SK-N-DZ (cell line): ENCODE results near the gene BLCAP. TPM values are rescaled to one million over a fixed set of nuclear protein-coding genes. Genes with fewer than 3 reads are reported as not detected.
"Not testable (repeated sequence)": the region's sequence is repeated elsewhere in the genome, so short reads cannot be mapped to it uniquely, and the experiment has no call there.

Experiments used
- DNase-seq: peaks from one replicate; pipeline ENCODE4 v3.0.0-alpha.2; 2015; ENCODE audit warnings: low spot score
- polyA plus RNA-seq, 2 experiments: library from polyadenylated mRNA; depleted of rRNA; stranded (reverse); fragments of >200 nt; gene quantifications; 2 replicates each; pipeline ENCODE4 v1.2.3, GENCODE V29; 2014

Gene BLCAP
- 48.9 and 49.5 TPM in 2 replicates for polyA plus RNA-seq (2014; cell fraction: cytosol; rRNA removed)
- polyA plus RNA-seq (2014; cell fraction: nucleus; rRNA removed) = 42.7 and 45.9 TPM in 2 replicates

DNA sequence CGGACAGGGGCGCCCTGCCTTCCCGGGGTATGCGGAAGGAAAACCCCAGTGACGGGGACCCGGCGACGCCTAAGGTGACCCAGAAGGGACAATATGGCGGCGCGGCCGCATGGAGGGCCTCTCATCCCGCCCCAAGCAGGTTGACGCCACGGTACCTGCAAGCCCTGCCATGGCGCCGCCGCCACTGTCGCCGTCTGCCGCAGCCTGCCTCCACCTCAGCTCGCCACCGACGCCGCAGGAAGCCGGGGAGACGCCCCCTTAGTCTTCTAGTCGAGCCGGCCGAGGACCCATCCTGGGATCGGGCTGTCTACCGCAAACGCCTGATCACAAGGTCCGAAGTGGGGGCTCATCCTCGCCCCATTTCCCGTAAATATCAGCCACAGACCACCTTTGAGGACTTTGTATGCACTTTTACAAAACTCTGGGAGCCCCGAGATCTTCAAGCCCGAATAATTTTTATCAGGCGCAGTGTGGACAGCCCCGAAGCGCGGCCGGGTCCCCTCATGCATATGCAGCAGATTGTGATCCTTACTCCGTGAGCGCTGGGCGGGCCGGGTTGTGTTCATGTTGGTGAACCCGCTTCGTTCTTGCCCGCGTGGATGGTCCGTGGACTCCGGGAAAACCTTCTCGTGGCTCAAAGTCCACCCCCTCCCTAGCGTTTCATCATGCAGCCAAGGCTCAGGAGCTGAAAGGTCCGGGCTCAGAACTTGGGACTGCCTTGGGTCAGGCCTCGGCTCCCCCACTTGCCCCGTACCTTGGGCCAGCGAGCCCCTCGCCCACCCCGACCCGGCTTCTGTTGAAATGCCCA, at the start of gene BLCAP:
Gene BLCAP (minus strand): TSS at position 239 of the 808 bp plus-strand sequence. CDS start 8,702 bp downstream, outside the sequence.
- DNase-seq = peak; percentile 96

GRCh38 chr20:37577436-37577835, 49.8 kb upstream of the BLCAP start:
- DNase-seq = not testable (repeated sequence)

GRCh38 chr20:37576911-37577310, 49.2 kb upstream of the BLCAP start:
- DNase-seq = no peak

GRCh38 chr20:37575884-37576283, 48.2 kb upstream of the BLCAP start:
- no peak for DNase-seq

DNA sequence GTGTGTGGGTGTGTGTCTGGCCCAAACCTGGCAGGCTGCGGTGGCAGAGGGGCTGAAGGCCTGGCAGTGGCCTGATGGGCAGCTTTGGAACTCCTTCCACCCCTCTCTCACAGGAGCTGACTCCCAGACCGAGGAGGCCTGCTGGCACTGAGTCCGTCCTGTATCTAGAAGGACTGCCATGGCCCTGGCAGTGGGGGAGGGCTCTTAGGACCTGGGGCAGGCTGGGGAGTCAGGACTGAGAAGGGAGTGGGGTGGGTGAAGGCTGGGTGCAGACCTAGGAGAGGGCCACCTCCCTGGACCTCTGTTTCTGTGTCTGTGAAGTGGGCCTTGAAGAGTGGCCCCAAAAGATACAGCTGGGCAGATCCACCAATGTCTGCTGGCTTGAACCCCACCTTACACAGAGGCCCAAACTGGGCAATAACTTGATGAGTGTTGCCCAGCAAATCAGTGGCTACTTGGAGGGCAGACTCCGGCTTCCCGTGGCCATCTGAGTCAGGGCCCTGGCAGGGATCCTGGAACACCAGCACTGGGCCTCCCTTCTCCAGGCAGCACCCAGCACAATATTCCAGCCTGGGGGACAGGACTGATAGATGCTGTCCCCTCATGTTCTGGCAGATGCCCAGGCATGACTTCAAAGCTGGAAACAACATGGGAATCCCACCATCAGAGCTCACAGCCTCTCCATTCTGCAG, 46.7 kb upstream of the BLCAP start:
- no peak for DNase-seq

DNA sequence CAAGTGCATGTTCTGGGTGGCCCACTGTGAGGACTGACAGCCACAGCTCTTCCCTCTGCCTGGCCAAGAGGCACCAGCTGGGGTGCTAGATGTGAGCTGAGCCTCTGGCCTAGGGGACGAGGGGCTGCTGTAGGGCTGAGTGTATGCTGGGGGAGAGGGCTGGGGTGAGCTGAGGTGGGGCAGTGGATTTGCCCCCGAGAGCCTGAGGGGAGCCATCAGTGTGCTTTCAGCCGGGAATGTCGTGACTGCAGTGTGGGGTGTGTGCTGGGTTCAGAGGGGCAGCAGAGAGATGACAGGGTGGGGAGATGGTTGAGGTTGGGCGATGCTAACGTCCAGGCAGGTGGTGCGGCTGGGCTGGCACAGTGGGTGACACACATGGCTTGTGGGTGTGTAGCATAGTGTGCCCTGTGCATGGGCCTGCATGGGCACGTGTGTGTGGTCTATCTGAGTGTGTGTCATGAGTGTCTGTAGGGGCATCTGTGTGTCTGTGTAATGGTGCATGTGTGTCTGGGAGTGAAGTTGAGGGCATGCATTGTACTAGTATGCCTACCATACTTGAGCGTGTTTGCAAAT, 46.0 kb upstream of the BLCAP start:
- no peak for DNase-seq

DNA sequence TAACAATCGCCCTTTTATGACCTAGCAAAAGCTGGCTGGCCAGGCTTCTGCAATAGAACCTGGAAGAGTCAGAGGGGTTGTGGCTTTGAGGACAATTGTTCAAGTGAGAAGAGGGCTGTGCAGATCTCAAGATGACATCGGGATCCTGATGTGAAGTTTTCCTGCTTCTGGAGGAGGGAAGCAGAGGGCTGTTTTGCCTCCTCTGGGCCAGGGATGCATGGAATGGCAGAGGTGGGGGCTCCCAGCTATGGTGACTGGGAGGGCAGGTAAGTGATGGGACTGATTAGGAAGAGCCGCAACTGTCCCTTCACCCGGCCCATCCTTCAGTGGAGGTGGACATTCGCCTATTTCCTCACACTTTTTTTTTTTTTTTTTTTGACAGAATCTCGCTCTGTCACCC, 43.4 kb upstream of the BLCAP start:
- no peak for DNase-seq

DNA sequence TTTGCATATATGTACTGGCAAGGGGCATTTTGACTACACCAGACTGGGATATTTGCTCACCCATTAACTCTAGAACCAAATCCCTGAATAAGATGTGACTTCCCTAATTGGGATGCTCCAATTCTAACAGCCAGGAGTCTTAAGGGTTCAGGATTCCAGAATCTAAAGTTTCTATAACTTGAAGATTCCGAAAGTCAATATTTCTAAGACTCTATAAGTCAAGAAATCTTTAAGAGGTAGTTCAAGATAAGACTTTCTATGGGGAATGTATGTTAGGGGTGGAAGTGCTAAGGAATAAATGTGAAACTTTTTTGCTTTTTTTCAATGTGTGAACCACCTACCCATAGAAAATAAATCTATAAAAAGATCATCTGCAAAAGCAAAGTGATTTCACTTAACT, 42.7 kb upstream of the BLCAP start:
- DNase-seq = no peak

DNA sequence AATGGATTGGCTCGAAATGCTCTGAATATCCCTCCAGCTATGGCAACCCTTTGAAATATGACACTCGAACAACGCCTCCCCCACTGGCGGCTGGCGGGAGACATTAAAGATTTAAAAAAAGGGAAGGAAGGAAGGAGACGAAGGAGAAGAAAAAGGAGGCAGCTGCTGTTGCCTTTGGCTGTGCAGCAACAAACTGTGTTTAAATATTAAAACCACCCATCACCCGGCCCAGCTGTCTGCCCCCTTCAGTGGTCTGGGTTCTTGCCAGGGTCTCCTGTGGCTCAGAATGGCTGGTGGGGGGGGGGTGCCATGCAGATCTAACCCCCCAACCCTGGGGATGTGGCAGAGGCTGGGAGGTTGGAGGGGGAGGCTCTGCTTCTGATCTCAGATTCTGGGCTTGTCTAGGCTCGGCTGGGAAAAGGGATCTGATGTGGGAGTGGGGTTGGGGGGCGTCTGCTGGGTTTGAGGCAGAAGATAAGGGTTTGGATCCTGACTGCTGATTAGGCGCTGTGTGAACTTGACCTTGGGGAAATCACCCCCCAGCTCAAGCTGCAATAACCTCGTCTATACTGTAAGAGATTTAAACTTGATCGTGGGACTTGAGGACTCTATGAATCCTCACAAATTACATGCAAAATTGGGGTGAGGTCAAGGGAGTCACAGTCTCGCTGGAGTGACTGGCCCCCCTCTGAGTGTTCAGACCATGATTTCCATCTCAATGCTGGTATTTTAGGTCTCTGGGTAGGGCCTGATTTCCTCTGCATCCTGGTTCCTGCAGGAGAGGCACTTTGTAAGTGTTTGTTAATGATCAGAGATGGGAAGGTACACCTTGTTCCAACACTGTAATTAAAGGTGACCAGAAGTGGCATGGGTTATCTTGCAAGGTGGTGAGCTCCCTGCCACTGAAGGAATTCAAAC, 40.3 kb upstream of the BLCAP start:
- DNase-seq = peak; percentile 53

GRCh38 chr20:37567331-37567665, 39.6 kb upstream of the BLCAP start:
- DNase-seq = no peak

DNA sequence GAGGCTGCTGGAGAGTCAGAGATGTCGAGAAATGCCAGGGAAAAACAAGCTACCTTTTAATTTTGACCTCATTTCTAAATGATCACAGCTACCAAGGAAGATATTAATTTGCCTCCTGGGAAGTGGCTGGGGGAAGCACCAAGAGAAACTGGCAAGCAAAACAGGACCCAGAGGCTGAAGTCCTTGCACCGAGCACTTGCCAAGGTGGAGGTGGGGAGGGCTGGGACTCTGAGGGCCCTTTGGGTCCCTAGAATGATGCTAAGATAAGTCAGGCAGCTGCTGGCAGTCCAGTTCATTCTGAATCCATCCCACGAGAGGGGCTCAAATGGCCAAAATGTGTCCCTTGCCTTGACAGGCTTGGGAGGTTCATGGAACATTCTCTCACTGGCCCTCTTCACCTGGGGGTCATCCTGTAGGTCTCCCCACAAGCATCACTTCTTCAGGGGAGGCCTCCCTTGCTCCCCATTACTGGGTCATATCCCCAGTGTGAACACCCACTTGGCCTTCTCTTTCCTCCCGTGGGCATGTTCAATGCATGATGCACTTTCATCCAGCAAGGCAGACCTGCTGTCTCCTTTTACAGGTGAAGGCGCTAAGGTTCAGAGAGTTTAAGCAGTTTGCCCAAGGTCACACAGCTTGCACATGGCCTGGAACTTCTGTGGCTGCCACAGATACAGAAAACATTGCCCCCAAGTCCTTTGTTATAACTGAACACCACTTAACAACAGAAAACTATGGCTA, 39.1 kb upstream of the BLCAP start:
- no peak for DNase-seq

DNA sequence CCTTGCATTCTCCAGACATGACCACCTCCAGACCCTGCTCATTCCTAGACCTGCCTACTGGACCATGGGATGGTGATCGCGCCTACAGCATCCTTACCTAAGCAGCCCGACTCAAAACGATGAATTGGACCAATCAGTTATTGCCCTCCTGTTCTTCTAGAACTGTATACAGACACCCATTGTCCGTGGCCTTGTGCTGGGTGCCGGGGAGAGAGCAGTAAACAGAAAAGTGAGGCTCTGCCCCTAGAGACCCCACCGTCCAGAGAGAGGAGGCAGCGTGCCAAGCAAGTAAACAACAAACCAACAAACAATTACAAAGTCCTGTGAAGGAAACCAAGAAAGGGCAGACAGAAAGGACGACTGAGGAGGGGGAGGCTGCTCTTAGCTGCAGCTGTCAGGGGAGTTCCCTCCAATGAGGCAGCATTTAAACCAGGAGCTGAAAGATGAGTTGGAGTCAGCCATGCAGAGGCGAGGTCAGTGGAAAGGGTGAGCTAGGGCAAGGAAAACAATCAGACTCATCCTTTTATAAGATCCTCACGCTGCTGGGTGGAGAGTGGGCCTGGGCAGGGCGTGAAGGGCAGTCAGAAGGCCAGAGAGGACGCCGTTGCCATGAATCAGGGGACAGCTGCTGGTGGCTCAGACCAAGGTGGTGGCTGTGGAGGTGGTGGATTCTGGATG, 37.6 kb upstream of the BLCAP start:
- DNase-seq = peak; percentile 79

- DNase-seq = peak; percentile 80
Observed at GRCh38 chr20:37564388-37565133, 36.9 kb upstream of the BLCAP start.

DNA sequence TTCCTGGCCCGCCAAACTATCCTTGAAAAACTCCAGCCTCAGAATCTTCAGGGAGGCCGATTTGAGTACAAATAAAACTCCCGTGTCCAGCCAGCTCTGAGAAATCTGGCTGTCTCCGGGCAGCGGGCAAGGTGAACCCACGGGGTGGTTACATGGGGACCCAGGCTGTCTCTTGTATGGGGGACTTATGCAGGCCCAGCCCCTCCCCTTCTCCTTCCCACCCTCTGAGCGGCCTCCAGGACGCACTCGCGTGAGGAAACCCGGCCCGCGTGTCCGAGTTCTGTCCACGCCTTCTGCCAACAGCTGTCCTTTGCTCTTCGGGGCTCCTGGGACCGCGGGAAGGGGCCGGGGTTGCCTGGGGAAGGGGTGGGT, 36.3 kb upstream of the BLCAP start:
- DNase-seq = no peak

DNA sequence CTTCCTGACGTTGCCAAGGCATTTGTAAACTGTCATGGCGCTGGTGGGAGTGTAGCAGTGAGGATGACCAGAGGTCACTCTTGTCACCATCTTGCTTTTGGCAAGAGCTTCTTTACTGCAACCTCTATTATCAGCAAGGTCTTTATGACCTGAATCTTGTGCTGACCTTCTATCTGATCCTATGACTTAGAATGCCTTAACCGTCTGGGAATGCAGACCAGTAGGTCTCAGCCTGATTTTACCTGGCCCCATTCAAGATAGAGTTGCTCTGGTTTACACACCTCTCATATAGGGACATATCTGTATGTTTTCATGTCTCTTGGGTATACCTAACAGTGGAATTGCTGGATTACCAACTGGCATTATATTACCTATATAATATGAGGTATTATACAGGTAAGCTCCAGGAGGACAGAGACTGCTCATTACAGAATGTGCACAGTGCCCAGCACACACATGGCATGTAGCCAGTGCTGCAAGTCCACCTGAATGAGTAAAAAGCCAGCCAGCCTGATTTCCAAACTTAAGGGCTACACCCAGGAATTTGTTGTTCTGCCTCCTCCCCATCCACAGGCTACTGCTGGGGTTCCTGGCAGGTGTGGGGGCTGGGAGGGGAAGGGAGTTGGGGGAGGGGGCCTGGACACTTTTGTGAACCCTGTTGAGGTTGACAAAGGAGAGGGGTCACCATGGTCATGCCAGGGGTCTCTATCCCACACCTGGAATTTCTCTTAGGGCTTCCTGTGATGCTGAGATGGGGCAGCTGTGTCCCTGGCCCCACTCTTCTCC, 35.2 kb upstream of the BLCAP start:
- no peak for DNase-seq

DNA sequence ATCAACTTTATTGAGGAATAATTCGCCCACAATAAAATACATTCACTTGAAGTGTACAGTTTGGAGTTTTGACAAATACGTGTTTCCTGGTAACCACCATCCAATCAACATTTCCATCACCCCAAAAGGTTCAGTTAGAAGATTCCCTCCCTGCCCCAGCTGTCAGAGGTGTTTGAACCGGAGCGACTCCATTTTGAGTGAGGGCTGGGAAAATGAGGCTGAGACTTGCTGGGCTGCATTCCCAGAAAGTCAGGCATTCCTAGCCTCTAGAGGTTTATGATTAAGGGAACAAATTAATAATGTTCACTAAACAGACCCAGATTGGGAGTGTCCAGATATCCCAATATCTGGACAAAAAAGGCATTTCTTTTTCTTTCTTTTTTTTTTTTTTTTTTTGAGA, 33.0 kb upstream of the BLCAP start:
- no peak for DNase-seq

- no peak for DNase-seq
Observed at GRCh38 chr20:37559312-37560027, 31.8 kb upstream of the BLCAP start.

DNA sequence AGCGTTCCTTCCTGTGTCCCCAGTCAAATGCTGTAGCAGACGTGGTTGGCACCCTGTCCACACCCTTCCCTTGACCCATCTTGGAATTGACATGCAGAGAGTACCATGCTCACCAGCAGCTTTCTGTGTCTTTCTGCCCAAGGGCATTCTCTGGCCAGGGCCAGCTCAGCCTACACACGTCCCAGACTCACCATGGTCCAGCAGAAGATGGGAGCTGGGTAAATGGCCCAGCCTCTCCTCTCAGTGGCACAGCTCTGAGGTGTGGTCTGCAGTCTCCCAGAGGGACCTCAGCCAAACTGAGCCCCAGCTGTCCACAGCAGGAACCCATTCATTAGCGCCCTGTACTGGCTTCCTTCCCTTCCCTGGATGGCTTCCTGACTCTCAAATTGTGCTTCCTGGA, 31.1 kb upstream of the BLCAP start:
- DNase-seq = no peak
